ENCODE measurements around the gene TMEM126B. TPM values are rescaled to one million over a fixed set of nuclear protein-coding genes. Genes with fewer than 3 reads are reported as not detected.

TMEM126B gene
- total and polyA plus RNA-seq, 2 of the 13 experiments (the other 11 are each of a cell fraction or from before 2014, with no cell fraction given): 33.6 to 54.8 TPM

DNA sequence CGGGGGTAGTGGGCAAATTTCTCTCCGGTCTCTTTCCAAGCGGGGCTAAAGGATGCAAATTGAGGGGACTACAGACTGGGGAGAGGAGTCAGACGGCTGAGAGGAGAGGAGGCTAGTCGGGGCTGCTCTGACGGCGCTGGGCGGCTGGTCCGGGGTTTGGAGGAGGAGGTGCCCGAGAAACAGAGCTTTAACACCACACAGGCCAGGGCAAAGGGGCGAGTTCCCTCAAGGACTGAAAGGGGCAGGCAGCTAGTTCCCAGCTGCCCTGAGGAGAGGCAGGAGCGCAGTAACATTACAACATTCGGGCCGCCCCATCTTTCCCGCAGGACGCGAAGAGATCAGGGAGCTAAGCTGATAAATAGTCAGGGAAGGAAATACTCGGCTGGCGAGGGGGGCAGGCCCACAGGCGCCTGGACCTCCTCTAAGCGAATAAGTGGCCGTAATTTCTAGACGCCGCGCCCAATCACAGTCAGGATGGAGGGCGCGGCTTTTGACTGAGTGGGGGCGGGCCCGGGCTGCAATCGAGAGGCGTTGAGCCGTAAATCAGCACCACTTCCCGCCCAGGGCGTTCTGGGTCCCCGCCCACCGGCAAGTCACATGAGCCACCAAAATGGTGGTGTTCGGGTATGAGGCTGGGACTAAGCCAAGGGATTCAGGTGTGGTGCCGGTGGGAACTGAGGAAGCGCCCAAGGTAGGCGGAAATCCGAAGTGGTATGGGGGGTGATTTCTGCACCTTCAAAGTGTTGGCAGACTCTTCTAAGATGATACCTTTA is at the start of gene TMEM126B (continued):
- TF ChIP-seq POGK (CRISPR knock-in tag; conservative IDR thresholded peaks at IDR 0.05) (peak; percentile 71), ETV6 (CRISPR knock-in tag; conservative IDR thresholded peaks at IDR 0.05) (0 out of 2 replicates have a peak, but pooled peaks have one; percentile 14), FOXK1 (CRISPR knock-in tag; IDR thresholded peaks at IDR 0.05; ENCODE audit: borderline replicate concordance, low read depth) (0 out of 2 replicates have a peak, but pooled peaks have one; percentile 36), CBX1 (IDR thresholded peaks at IDR 0.05; ENCODE audit: low read depth) (peak; percentile 66), ZNF235 (CRISPR knock-in tag; IDR thresholded peaks at IDR 0.05; ENCODE audit: borderline replicate concordance) (no peak), ZSCAN22 (CRISPR knock-in tag; IDR thresholded peaks at IDR 0.05) (0 out of 2 replicates have a peak, but pooled peaks have one; percentile 42), ARHGAP35 (CRISPR knock-in tag; IDR thresholded peaks at IDR 0.05; ENCODE audit: borderline replicate concordance) (no peak), ZBED4 (CRISPR knock-in tag; IDR thresholded peaks at IDR 0.05; ENCODE audit: borderline replicate concordance) (0 out of 2 replicates have a peak, but pooled peaks have one; percentile 12), ZNF652 (CRISPR knock-in tag; IDR thresholded peaks at IDR 0.05; ENCODE audit: borderline replicate concordance, low read depth) (no peak), ZNF431 (CRISPR knock-in tag; IDR thresholded peaks at IDR 0.05; ENCODE audit: borderline replicate concordance, low read depth) (0 out of 2 replicates have a peak, but pooled peaks have one; percentile 9), KLF9 (CRISPR knock-in tag; IDR thresholded peaks at IDR 0.05; ENCODE audit: low read depth) (no peak), NCOR1 (IDR thresholded peaks at IDR 0.05; ENCODE audit: borderline replicate concordance, low read length) (peak; percentile 50; the same call in 1 of the 2 replicates), THAP11 (CRISPR knock-in tag; IDR thresholded peaks at IDR 0.05) (peak; percentile 86), GATAD2A (CRISPR knock-in tag; IDR thresholded peaks at IDR 0.05) (peak; percentile 45), MIER2 (CRISPR knock-in tag; IDR thresholded peaks at IDR 0.05) (no peak), ERF (CRISPR knock-in tag; IDR thresholded peaks at IDR 0.05) (peak; percentile 70)
- TF ChIP-seq, protein P1, sequence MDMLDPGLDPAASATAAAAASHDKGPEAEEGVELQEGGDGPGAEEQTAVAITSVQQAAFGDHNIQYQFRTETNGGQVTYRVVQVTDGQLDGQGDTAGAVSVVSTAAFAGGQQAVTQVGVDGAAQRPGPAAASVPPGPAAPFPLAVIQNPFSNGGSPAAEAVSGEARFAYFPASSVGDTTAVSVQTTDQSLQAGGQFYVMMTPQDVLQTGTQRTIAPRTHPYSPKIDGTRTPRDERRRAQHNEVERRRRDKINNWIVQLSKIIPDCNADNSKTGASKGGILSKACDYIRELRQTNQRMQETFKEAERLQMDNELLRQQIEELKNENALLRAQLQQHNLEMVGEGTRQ (IDR thresholded peaks at IDR 0.05; ENCODE audit: low read depth, low read length): peak; percentile 79
- TF ChIP-seq, protein P1 (CRISPR knock-in tag; IDR thresholded peaks at IDR 0.05; ENCODE audit: borderline replicate concordance): peak; percentile 96; the same call in 1 of the 2 replicates
- TF ChIP-seq, protein P2, sequence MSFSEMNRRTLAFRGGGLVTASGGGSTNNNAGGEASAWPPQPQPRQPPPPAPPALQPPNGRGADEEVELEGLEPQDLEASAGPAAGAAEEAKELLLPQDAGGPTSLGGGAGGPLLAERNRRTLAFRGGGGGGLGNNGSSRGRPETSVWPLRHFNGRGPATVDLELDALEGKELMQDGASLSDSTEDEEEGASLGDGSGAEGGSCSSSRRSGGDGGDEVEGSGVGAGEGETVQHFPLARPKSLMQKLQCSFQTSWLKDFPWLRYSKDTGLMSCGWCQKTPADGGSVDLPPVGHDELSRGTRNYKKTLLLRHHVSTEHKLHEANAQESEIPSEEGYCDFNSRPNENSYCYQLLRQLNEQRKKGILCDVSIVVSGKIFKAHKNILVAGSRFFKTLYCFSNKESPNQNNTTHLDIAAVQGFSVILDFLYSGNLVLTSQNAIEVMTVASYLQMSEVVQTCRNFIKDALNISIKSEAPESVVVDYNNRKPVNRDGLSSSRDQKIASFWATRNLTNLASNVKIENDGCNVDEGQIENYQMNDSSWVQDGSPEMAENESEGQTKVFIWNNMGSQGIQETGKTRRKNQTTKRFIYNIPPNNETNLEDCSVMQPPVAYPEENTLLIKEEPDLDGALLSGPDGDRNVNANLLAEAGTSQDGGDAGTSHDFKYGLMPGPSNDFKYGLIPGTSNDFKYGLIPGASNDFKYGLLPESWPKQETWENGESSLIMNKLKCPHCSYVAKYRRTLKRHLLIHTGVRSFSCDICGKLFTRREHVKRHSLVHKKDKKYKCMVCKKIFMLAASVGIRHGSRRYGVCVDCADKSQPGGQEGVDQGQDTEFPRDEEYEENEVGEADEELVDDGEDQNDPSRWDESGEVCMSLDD (CRISPR knock-in tag; IDR thresholded peaks at IDR 0.05; ENCODE audit: borderline replicate concordance): no peak
